Nephron (organoid): ENCODE data around the gene IL1RN.

ENCODE experiments used
- H3K27ac Mint-ChIP-seq, 3 experiments: 2 replicates each; pipeline ENCODE4 v1.8.0; 2020; ENCODE audit warnings: mixed read lengths in 3 of 3, mild to moderate bottlenecking in 2 of 3, moderate library complexity in 1 of 3
- H3K27me3 Mint-ChIP-seq: 2 replicates; pipeline ENCODE4 v1.8.0; 2021; ENCODE audit warnings: low read depth, mild to moderate bottlenecking, moderate library complexity, mixed read lengths
- H3K36me3 Mint-ChIP-seq: 2 replicates; pipeline ENCODE4 v1.8.0; 2020; ENCODE audit warnings: low read depth, mixed read lengths
- H3K4me1 Mint-ChIP-seq: 2 replicates; pipeline ENCODE4 v1.8.0; 2020; ENCODE audit warnings: mixed read lengths
- H3K4me3 Mint-ChIP-seq, 3 experiments: 2 replicates each; pipeline ENCODE4 v1.8.0; 2020; ENCODE audit warnings: mild to moderate bottlenecking in 3 of 3, mixed read lengths in 3 of 3, moderate library complexity in 2 of 3
- H3K9me3 Mint-ChIP-seq: 2 replicates; pipeline ENCODE4 v1.8.0; 2020; ENCODE audit warnings: mixed read lengths
- TF ChIP-seq, protein P1 (sequence below), 3 experiments: fragments of 200-600 bp; sonication (generic); IDR thresholded peaks; one replicate each; pipeline ENCODE4 v1.5.0; 2021; ENCODE audit warnings: antibody characterized with exemption in 3 of 3; ENCODE audit not compliant: unreplicated experiment in 3 of 3

Gene IL1RN

GRCh38 chr2:113114996-113115395 lies 12.4 kb upstream of the IL1RN start:
- H3K36me3 Mint-ChIP-seq: no peaks in the 10 kb centered on the region
- no peak overlapping the region for H3K27ac Mint-ChIP-seq
- TF ChIP-seq, protein P1, sequence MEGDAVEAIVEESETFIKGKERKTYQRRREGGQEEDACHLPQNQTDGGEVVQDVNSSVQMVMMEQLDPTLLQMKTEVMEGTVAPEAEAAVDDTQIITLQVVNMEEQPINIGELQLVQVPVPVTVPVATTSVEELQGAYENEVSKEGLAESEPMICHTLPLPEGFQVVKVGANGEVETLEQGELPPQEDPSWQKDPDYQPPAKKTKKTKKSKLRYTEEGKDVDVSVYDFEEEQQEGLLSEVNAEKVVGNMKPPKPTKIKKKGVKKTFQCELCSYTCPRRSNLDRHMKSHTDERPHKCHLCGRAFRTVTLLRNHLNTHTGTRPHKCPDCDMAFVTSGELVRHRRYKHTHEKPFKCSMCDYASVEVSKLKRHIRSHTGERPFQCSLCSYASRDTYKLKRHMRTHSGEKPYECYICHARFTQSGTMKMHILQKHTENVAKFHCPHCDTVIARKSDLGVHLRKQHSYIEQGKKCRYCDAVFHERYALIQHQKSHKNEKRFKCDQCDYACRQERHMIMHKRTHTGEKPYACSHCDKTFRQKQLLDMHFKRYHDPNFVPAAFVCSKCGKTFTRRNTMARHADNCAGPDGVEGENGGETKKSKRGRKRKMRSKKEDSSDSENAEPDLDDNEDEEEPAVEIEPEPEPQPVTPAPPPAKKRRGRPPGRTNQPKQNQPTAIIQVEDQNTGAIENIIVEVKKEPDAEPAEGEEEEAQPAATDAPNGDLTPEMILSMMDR (IDR thresholded peaks at IDR 0.05; ENCODE audit: unreplicated experiment in 3 of 3): no peak
- H3K4me3 Mint-ChIP-seq: no peak overlapping the region
- peaks cover 8% of the 10 kb centered on the region for H3K27me3 Mint-ChIP-seq
- no peaks in the 10 kb centered on the region for H3K4me1 Mint-ChIP-seq
- no peaks in the 10 kb centered on the region for H3K9me3 Mint-ChIP-seq

DNA sequence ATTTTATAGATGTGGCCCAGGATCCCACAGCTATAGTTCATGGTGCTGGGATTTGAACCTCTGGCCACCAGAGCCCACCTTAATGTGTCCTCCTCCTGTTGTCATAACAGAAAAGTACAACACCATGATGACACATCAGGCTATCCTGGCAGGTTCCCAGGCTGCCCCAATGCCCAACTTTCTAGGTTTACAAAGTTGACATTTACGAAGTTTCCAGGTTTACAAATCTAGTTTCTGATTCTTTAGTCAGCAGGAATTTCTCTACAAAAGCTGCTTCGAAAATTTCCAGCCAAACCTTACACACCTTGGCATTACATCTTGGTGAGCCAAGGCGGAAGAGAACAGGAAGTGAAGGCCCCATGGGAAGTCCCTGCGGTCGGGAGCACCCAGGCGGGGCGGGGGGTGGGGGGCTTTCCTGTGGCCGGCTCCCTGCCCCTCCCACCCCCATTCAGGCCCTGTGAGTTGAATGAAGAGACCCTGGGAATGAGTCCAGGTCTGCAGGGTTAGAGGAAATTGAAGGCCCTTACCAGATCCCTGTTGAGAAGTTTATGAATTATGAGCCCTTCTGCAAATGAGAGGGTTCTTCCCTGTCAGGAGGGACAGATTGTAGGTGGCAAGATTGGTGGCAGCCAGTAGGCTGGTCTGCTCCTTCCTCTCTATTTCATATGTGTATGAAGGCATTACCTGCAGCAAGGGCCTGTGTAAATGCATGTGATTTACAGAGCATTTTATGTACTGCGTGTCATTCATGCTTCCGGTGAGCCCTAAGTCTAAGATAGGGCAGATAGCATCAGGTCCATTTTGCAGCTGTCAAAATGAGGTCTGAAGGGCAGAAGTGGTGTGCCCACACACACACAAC lies 11.1 kb upstream of the IL1RN start:
- peaks cover 10% of the 10 kb centered on the region for H3K27me3 Mint-ChIP-seq
- H3K4me3 Mint-ChIP-seq: no peak overlapping the region
- no peaks in the 10 kb centered on the region for H3K9me3 Mint-ChIP-seq
- no peaks in the 10 kb centered on the region for H3K36me3 Mint-ChIP-seq
- H3K4me1 Mint-ChIP-seq: no peaks in the 10 kb centered on the region
- TF ChIP-seq, protein P1 (IDR thresholded peaks at IDR 0.05; ENCODE audit: unreplicated experiment in 3 of 3): no peak
- H3K27ac Mint-ChIP-seq: no peak overlapping the region

GRCh38 chr2:113117541-113118262 lies 9.7 kb upstream of the IL1RN start:
- Mint-ChIP-seq H3K36me3 (no peaks in the 10 kb centered on the region), H3K4me1 (no peaks in the 10 kb centered on the region), H3K9me3 (no peaks in the 10 kb centered on the region), H3K27ac (no peak overlapping the region), H3K27me3 (peaks cover 24% of the 10 kb centered on the region), H3K4me3 (no peak overlapping the region)
- TF ChIP-seq, protein P1 (IDR thresholded peaks at IDR 0.05; ENCODE audit: unreplicated experiment in 3 of 3): no peak

- TF ChIP-seq, protein P1 (IDR thresholded peaks at IDR 0.05; ENCODE audit: unreplicated experiment in 3 of 3): no peak
- Mint-ChIP-seq H3K27ac (no peak overlapping the region), H3K36me3 (no peaks in the 10 kb centered on the region)
These were observed 9.1 kb upstream of the IL1RN start for GRCh38 chr2:113118263-113118657.

DNA sequence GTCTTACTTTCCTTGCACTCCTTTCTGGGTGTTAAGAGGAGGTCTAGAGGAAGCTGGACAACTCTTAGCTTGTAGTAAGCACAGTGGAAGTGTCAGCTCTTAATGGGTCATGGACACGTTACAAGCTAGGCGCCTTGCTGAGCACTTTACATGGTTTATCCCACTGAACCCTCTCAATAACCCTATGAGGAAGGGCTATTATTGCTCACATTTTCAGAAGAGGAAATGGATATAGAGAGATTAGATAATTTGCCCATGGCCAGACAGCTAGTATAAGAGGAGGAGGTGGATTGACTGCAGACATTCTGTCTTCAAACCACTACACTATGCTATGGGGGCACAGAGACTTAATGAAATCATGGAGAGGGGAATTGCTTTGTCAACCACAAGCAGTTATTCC lies 8.3 kb upstream of the IL1RN start:
- no peaks in the 10 kb centered on the region for H3K36me3 Mint-ChIP-seq
- TF ChIP-seq, protein P1 (IDR thresholded peaks at IDR 0.05; ENCODE audit: unreplicated experiment in 3 of 3): no peak

More at GRCh38 chr2:113118263-113118657, 9.1 kb upstream of the IL1RN start:
- Mint-ChIP-seq H3K9me3 (no peaks in the 10 kb centered on the region), H3K4me1 (no peaks in the 10 kb centered on the region), H3K4me3 (no peak overlapping the region), H3K27me3 (peaks cover 24% of the 10 kb centered on the region)

More for the DNA sequence above, 8.3 kb upstream of the IL1RN start:
- H3K4me3 Mint-ChIP-seq: no peak overlapping the region
- H3K27ac Mint-ChIP-seq: no peak overlapping the region
- no peaks in the 10 kb centered on the region for H3K9me3 Mint-ChIP-seq
- peaks cover 30% of the 10 kb centered on the region for H3K27me3 Mint-ChIP-seq
- no peaks in the 10 kb centered on the region for H3K4me1 Mint-ChIP-seq
